Activated CD8-positive, alpha-beta T cell treated with anti-CD3 and anti-CD28 coated beads, Interleukin-2, amount 10 ng/mL, durations not matched to agents 7 days and 5 days (primary cell): ENCODE results near the gene MRPL37. TPM values are rescaled to one million over a fixed set of nuclear protein-coding genes. Genes with fewer than 3 reads are reported as not detected.
"Not testable (repeated sequence)": the region's sequence is repeated elsewhere in the genome, so short reads cannot be mapped to it uniquely, and the experiment has no call there.

Experiments used
- ATAC-seq: fragments of 150-1000 bp; cut with Tn5 transposase; one replicate; pipeline ENCODE4 v1.10.0; 2021; ENCODE audit warnings: moderate library complexity
- CTCF ChIA-PET: fragments of 350-600 bp; sonication (Branson Sonifier 250); formaldehyde crosslinking; loops from one replicate; lab custom pipeline; 2021; ENCODE audit warnings: antibody characterized with exemption; lab: Charles Lee
- POLR2A ChIA-PET: fragments of 350-600 bp; sonication (Branson Sonifier 250); formaldehyde crosslinking; loops from one replicate; lab custom pipeline; 2021; ENCODE audit warnings: antibody characterized with exemption; lab: Charles Lee
- DNase-seq: peaks from one replicate; pipeline ENCODE4 v3.0.0-alpha.2; 2020
- H3K27ac Mint-ChIP-seq: one replicate; pipeline ENCODE4 v1.8.0; 2021; ENCODE audit warnings: mild to moderate bottlenecking, mixed read lengths
- H3K27me3 Mint-ChIP-seq: one replicate; pipeline ENCODE4 v1.8.0; 2021; ENCODE audit warnings: low read depth, mixed read lengths
- H3K36me3 Mint-ChIP-seq: one replicate; pipeline ENCODE4 v1.8.0; 2021; ENCODE audit warnings: low read depth, mixed read lengths
- H3K4me1 Mint-ChIP-seq: one replicate; pipeline ENCODE4 v1.8.0; 2021; ENCODE audit warnings: low read depth, mixed read lengths
- H3K4me3 Mint-ChIP-seq: one replicate; pipeline ENCODE4 v1.8.0; 2021; ENCODE audit warnings: mild to moderate bottlenecking, mixed read lengths
- H3K9me3 Mint-ChIP-seq: one replicate; pipeline ENCODE4 v1.8.0; 2022; ENCODE audit warnings: mixed read lengths; ENCODE audit not compliant: insufficient read depth
- total RNA-seq, 2 experiments: library from RNA; stranded (reverse); gene quantifications; one replicate each; pipeline ENCODE4 v1.2.3, GENCODE V29; 2021

The MRPL37 gene
- total RNA-seq, 2 experiments from 2014 or later, result 115 TPM

DNA sequence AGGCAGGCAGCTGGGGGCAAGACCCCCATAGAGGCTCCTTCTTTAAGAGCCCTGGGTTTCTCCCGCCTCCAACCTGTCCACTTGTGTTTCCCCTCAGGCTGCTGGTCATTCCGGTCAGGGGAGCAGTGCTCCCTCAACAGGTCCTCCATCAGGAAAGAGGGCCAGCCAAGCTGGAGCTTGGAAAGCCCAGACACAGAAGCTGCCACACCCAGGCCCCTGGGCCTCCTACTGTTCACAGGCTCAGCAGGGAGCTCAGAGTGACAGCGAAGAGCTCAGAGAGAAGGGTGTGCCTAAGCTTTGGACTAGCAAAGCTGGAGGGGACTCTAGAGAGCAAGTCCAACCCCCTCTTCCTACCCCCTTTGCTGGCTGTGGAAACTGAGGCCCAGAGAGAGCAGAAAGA is 36.9 kb upstream of the MRPL37 start:
- Mint-ChIP-seq H3K27me3 (no peaks in the 10 kb centered on the region), H3K4me3 (no peak overlapping the region), H3K27ac (no peak overlapping the region), H3K4me1 (no peaks in the 10 kb centered on the region), H3K9me3 (no peaks in the 10 kb centered on the region), H3K36me3 (no peaks in the 10 kb centered on the region)
- POLR2A ChIA-PET, result interaction anchor here (1.2 kb wide), 1 partner anchor 50 kb away, joined by 3 read pairs; no protein-coding TSS in a partner anchor
- DNase-seq (no peak), ATAC-seq (no peak)
- CTCF ChIA-PET, result no interaction called here

DNA sequence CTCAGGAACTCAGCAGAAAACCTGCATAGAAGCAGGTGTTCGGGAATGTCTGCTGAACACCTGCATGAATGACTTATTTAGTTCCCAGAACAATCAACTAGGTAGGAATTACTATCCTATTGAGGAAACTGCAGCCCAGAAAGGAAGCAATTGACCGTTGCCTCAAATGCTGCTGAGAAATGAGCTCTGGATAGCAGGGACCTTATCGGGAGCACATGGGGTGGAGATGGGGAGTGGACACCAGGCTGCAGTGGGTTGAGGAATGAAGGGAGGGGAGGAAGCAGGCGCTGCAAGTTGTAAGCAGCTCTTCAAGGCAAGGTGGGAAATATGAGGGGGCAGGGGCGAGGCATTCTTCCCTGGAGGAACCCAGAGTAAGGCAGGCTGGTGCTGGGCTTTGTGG is 36.4 kb upstream of the MRPL37 start:
- Mint-ChIP-seq H3K9me3 (no peaks in the 10 kb centered on the region), H3K27ac (no peak overlapping the region), H3K27me3 (no peaks in the 10 kb centered on the region), H3K36me3 (no peaks in the 10 kb centered on the region), H3K4me1 (no peaks in the 10 kb centered on the region), H3K4me3 (no peak overlapping the region)
- no peak for DNase-seq
- ATAC-seq, result no peak
- POLR2A ChIA-PET, result no interaction called here
- CTCF ChIA-PET, result interaction anchor here (2.2 kb wide), 1 partner anchor 18 kb away, joined by 10 read pairs; no protein-coding TSS in a partner anchor

GRCh38 chr1:54165146-54165545 is 34.8 kb upstream of the MRPL37 start:
- H3K9me3 Mint-ChIP-seq, result no peaks in the 10 kb centered on the region
- DNase-seq (no peak), ATAC-seq (no peak)
- no peaks in the 10 kb centered on the region for H3K27me3 Mint-ChIP-seq
- no peak overlapping the region for H3K4me3 Mint-ChIP-seq
- CTCF ChIA-PET, result interaction anchor here (2.2 kb wide), 1 partner anchor 16 kb away, joined by 10 read pairs; no protein-coding TSS in a partner anchor
- no peaks in the 10 kb centered on the region for H3K4me1 Mint-ChIP-seq
- POLR2A ChIA-PET, result no interaction called here
- H3K36me3 Mint-ChIP-seq, result no peaks in the 10 kb centered on the region
- no peak overlapping the region for H3K27ac Mint-ChIP-seq

- DNase-seq, ATAC-seq, CTCF ChIA-PET, H3K4me3 Mint-ChIP-seq, H3K27me3 Mint-ChIP-seq, H3K9me3 Mint-ChIP-seq, H3K27ac Mint-ChIP-seq, POLR2A ChIA-PET, H3K4me1 Mint-ChIP-seq, H3K36me3 Mint-ChIP-seq: not testable (repeated sequence)
Measured at GRCh38 chr1:54166357-54166756, 33.6 kb upstream of the MRPL37 start.

DNA sequence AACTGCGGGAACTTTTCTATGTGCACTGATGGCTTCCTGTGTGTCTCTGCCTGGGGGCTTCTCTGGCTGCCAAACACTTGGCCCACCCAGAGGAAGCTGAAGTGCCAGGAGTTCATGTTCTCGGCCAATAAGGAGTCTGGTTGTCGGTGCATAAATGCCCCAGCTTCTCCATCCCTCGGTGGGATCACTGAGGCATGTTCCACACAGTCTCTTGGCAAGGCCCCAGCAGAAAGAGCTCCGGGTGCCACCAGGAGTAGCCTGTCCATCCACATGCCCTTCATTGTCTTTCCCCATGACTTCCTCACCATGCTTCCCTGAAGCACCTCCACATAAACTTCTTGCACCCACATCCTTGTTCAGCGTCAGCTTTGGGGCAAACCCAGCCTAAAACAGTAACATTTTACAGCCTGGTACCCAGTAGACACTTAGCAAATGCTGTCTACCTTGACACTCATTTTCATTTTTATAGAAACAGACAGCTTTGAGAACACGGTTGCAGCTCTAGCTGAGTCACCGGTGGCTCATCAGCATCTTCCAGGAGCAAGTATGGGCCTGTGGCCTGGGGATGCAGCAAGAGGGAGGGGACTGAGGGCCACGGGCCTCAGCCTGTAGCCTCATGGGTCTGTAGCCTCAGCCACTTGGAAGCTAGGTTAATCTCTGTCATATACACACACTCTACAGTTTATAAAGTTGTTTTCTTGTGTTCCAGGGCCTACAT is 32.4 kb upstream of the MRPL37 start:
- DNase-seq (no peak), ATAC-seq (no peak)
- Mint-ChIP-seq H3K27ac (no peak overlapping the region), H3K4me1 (peaks cover 5% of the 10 kb centered on the region), H3K27me3 (no peaks in the 10 kb centered on the region), H3K36me3 (no peaks in the 10 kb centered on the region), H3K4me3 (no peak overlapping the region), H3K9me3 (no peaks in the 10 kb centered on the region)
- ChIA-PET CTCF (interaction anchor here (1.4 to 2.6 kb wide), 2 partner anchors 9 to 14 kb away, joined by 3 to 11 read pairs; no protein-coding TSS in a partner anchor), POLR2A (no interaction called here)

DNA sequence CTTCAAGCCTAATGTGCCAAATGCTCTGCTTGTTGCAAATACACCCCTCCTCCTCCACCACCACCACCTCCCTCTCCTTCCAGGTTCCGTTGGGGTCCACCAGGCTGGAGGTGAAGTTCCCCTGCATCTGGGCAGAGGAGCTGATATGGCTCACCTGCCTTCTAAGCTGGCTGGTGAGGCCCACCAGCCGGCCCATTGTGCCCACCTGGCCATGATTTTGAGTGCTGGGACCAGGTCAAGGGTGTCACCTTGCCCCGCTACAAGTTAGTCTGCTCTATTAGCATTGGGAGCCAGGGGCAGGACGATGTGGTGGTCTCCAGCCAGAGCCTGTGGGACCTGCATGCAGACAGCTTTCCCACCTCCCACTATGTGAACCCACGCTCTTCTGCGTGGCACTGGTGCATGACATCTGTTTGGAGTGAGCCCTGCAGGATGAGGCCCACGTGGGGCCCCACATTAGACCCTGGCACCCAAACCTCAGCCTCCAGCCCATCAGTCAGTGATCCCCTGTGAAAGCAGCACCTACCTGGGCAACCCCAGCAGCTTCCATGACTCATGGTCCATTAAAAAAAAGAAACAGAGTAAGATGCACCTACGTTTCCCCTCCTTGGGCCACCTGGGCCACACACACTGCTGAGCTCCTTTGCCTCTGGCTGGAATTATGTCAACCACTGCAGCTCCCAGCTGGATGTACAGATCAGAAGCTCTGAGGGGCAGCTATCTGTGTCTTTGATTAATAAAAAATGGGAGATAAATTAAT is 31.6 kb upstream of the MRPL37 start:
- POLR2A ChIA-PET, result interaction anchor here (0.7 kb wide), 1 partner anchor 33 kb away, joined by 3 read pairs; no protein-coding TSS in a partner anchor
- ATAC-seq (no peak), DNase-seq (no peak)
- H3K9me3 Mint-ChIP-seq, result no peaks in the 10 kb centered on the region
- no peak overlapping the region for H3K27ac Mint-ChIP-seq
- H3K4me3 Mint-ChIP-seq, result no peak overlapping the region
- H3K27me3 Mint-ChIP-seq, result no peaks in the 10 kb centered on the region
- H3K4me1 Mint-ChIP-seq, result peaks cover 9% of the 10 kb centered on the region
- CTCF ChIA-PET, result interaction anchor here (1.4 to 2.6 kb wide), 2 partner anchors 8 to 13 kb away, joined by 3 to 11 read pairs; no protein-coding TSS in a partner anchor
- H3K36me3 Mint-ChIP-seq, result no peaks in the 10 kb centered on the region

DNA sequence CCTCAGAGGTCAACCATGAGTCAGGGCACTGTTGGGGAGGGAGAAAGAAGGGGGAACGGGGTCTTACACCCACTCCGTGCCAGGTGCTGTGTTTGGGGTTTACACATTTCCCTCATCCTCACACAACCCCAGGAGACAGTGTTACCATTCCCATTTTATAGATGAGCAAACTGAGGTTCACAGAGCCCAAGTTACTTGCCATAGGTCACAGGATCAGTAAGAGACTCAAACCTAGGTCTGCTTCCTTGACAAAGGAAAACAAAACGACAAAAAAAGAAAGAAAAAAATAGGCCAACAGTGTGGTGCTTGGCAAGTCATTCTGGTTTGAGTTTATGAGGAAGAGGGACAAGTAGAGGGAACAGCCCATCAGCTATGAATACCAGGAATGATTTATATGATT is 30.9 kb upstream of the MRPL37 start:
- POLR2A ChIA-PET, result no interaction called here
- H3K4me3 Mint-ChIP-seq, result no peak overlapping the region
- DNase-seq (no peak), ATAC-seq (no peak)
- H3K36me3 Mint-ChIP-seq, result no peaks in the 10 kb centered on the region
- no peak overlapping the region for H3K27ac Mint-ChIP-seq
- no peaks in the 10 kb centered on the region for H3K9me3 Mint-ChIP-seq
- peaks cover 15% of the 10 kb centered on the region for H3K4me1 Mint-ChIP-seq
- no peaks in the 10 kb centered on the region for H3K27me3 Mint-ChIP-seq
- CTCF ChIA-PET, result interaction anchor here (2.6 kb wide), 1 partner anchor 12 kb away, joined by 11 read pairs; no protein-coding TSS in a partner anchor

GRCh38 chr1:54171016-54171415 is 29.0 kb upstream of the MRPL37 start:
- Mint-ChIP-seq H3K4me1 (peaks cover 19% of the 10 kb centered on the region), H3K4me3 (no peak overlapping the region), H3K27ac (no peak overlapping the region), H3K36me3 (no peaks in the 10 kb centered on the region), H3K27me3 (no peaks in the 10 kb centered on the region), H3K9me3 (no peaks in the 10 kb centered on the region)
- ATAC-seq, result no peak
- ChIA-PET CTCF (interaction anchor here (1.0 kb wide), 1 partner anchor 11 kb away, joined by 4 read pairs; no protein-coding TSS in a partner anchor), POLR2A (no interaction called here)
- DNase-seq, result no peak

DNA sequence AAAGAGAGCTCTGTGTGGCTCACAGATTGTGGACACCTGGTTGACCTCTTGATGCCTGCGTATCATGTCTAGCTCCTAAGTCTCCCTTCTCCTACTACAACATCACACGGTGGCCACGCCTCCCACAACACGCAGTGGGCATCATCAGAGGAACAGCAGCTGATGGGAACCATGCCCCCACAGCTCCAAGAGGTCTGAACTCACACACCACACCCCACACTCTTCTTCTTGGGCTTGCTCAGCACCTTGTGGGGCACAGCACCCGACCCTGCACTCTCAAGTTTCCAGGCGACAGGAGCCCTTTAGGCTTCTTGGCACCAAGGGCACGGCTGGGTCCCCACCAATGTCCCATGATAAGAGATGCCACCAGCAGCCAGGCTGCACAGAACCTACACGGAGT is 28.4 kb upstream of the MRPL37 start:
- DNase-seq (no peak), ATAC-seq (no peak)
- Mint-ChIP-seq H3K27me3 (no peaks in the 10 kb centered on the region), H3K36me3 (no peaks in the 10 kb centered on the region), H3K27ac (no peak overlapping the region), H3K4me1 (peaks cover 19% of the 10 kb centered on the region), H3K4me3 (no peak overlapping the region), H3K9me3 (no peaks in the 10 kb centered on the region)
- ChIA-PET CTCF (interaction anchor here (1.0 kb wide), 1 partner anchor 10 kb away, joined by 4 read pairs; no protein-coding TSS in a partner anchor), POLR2A (no interaction called here)

DNA sequence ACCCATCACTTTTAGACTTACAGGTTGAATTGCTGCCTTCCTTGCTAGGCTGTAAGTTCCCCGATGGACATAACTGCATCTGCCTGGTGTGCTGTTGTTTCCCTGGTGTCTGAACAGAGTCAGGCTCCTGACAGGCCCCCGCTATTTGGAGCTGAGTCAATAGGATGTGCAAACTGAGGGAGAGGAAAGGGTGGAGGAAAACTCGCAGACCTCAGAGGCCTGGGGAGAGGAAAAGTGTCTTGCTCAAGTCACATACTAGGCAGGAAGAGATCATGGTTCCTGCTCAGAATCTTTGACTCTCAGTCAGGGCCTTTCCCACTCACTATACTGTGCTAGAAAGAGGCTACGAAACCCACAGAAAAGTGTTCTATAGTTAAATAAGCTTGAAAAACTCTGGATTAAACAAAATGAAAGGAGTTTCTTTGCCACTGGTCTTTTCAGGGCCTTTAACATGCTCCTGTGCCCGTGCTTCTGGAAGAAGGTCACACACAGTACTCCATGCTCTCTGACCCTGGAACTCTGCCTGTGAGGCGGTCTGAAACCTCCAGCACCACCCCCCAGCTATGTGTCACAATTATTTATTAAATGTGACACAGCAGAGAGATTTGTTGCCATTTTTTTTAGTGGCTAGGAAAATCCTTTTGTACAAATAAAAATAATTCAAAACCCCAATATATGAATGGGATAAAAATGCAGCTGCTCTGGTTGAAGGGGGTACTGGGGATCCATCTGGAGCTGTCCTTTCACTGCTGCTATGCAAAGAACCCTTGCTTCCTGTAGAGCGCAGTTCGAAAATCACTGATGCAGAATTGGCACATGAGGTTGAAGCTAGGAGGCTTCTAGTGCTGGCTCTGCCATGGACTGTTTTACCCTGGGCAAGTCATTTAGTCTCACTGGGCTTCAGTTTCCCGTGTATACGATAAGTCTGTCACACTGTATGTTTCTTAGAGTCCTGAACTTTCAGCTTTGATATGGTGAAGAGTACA is 27.1 kb upstream of the MRPL37 start:
- ATAC-seq, result no peak
- Mint-ChIP-seq H3K36me3 (no peaks in the 10 kb centered on the region), H3K4me3 (no peak overlapping the region), H3K9me3 (no peaks in the 10 kb centered on the region), H3K27me3 (no peaks in the 10 kb centered on the region), H3K27ac (peak overlapping the region; percentile 51), H3K4me1 (peaks cover 19% of the 10 kb centered on the region)
- ChIA-PET CTCF (interaction anchor here (1.6 to 2.6 kb wide), 2 partner anchors 9 to 316 kb away, joined by 6 to 15 read pairs; no protein-coding TSS in a partner anchor), POLR2A (no interaction called here)
- DNase-seq, result no peak

DNA sequence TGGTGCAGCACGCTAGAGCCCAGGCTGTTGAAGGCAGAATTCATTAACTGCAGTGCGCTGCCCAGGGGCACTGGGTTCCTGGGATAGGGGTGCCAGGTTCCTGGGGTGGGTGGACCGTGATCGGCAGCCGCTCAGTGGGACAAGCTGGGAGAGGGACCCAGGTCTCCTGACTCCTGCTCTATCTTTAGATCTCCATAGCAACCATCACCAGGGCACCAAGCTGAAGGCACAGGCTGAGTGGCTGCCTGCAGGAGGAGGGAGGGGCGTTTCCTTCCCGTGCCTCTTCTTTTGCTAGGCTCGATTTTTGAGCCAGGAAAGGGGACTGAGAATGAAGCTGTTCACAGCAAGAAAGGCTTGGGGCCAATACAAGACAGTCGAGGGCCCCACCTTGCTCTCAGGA is 26.3 kb upstream of the MRPL37 start:
- H3K9me3 Mint-ChIP-seq, result no peaks in the 10 kb centered on the region
- H3K27ac Mint-ChIP-seq, result no peak overlapping the region
- CTCF ChIA-PET, result interaction anchor here (1.6 to 2.6 kb wide), 2 partner anchors 8 to 316 kb away, joined by 6 to 15 read pairs; no protein-coding TSS in a partner anchor
- DNase-seq (peak; percentile 25), ATAC-seq (peak; percentile 38)
- H3K36me3 Mint-ChIP-seq, result no peaks in the 10 kb centered on the region
- H3K27me3 Mint-ChIP-seq, result no peaks in the 10 kb centered on the region
- peaks cover 19% of the 10 kb centered on the region for H3K4me1 Mint-ChIP-seq
- no peak overlapping the region for H3K4me3 Mint-ChIP-seq
- POLR2A ChIA-PET, result no interaction called here
